ENCODE data around the gene TMEM220. TPM values are rescaled to one million over a fixed set of nuclear protein-coding genes. Genes with fewer than 3 reads are reported as not detected.

Gene TMEM220
- total RNA-seq, 1 experiment from 2014 or later, result 4.0 TPM

DNA sequence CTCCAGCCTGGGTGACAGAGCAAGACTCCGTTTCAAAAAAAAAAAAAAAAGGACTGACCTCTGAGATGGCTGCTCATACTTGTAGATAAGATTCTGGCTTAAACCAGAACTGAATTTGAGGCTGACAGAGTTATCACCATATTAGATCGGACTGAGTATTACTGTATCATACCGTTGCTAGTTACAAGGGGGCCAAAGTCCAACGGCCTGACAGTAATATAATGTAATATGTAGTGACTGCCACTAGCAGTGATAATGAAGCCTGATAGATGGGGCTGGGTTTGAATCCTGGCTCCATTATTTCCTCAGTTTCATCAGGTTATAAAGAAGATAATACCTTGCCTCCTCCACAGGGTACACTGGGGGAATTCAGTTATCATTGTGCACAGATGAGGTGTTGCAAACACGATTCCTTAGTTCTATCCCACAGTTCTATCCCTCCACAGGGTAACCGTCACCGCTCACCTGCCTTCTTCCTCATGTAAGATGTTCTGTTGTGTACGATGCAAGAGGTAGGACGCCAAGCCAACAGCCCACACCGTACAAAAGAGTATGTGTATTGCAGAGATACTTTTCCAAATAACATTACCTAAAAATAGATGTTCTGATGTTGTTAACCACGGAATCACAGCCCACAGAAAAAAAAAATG lies 5.2 kb downstream of the TMEM220 start:
- CTCF ChIA-PET, result no interaction called here
- DNase-seq (ENCODE audit: low spot score) (no peak), ATAC-seq (no peak)
- H3K36me3 Mint-ChIP-seq, result peaks cover 2% of the 10 kb centered on the region; the same call in 1 of the 2 replicates
- TF ChIP-seq ELF4 (CRISPR knock-in tag; IDR thresholded peaks at IDR 0.05; ENCODE audit: low read depth) (no peak), ZNF317 (CRISPR knock-in tag; IDR thresholded peaks at IDR 0.05; ENCODE audit: borderline replicate concordance, low read depth) (no peak), ZNF138 (CRISPR knock-in tag; conservative IDR thresholded peaks at IDR 0.05) (no peak), ZNF671 (CRISPR knock-in tag; IDR thresholded peaks at IDR 0.05) (no peak), PRRX2 (CRISPR knock-in tag; IDR thresholded peaks at IDR 0.05) (no peak), CBFB (CRISPR knock-in tag; IDR thresholded peaks at IDR 0.05; ENCODE audit: low read depth) (no peak), ZNF423 (CRISPR knock-in tag; IDR thresholded peaks at IDR 0.05) (no peak), CREM (CRISPR knock-in tag; IDR thresholded peaks at IDR 0.05) (no peak), ATF1 (CRISPR knock-in tag; IDR thresholded peaks at IDR 0.05) (no peak), MYBL2 (CRISPR knock-in tag; IDR thresholded peaks at IDR 0.05) (no peak), NFYB (CRISPR knock-in tag; conservative IDR thresholded peaks at IDR 0.05; ENCODE audit: low read depth) (no peak), SMAD3 (CRISPR knock-in tag; IDR thresholded peaks at IDR 0.05; ENCODE audit: borderline replicate concordance) (no peak), EMX1 (CRISPR knock-in tag; IDR thresholded peaks at IDR 0.05) (no peak)
- TF ChIP-seq, protein P1, sequence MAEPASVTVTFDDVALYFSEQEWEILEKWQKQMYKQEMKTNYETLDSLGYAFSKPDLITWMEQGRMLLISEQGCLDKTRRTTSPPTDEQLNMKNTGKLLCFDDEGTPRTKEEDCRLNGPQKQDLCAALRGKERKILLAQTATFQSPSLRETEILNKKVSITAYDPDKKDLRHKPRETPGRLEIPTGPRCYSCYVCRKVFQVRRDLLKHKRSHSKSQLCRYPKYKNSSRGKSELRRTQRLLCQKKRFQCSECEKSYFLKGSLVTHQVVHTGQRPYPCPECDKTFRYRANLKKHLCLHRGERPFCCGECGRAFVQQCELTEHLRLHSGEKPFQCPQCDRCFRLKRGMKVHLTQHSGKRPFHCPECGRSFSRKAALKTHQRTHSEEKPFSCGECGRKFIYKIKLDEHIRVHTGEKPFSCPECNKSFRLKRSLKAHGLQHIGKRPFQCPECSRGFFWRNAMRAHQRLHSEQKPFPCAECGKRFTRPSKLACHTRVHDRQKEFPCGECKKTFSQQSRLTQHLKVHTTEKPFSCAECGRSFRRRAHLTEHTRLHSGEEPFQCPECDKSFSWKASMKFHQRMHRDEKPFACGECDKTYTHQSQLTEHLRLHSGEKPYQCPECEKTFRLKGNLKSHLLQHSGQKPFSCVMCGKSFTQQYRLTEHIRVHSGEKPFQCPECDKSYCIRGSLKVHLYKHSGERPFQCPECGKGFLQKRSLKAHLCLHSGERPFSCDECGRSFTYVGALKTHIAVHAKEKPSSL (CRISPR knock-in tag; conservative IDR thresholded peaks at IDR 0.05), result no peak
- TF ChIP-seq, protein P2, sequence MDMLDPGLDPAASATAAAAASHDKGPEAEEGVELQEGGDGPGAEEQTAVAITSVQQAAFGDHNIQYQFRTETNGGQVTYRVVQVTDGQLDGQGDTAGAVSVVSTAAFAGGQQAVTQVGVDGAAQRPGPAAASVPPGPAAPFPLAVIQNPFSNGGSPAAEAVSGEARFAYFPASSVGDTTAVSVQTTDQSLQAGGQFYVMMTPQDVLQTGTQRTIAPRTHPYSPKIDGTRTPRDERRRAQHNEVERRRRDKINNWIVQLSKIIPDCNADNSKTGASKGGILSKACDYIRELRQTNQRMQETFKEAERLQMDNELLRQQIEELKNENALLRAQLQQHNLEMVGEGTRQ (CRISPR knock-in tag; IDR thresholded peaks at IDR 0.05), result no peak
- TF ChIP-seq, protein P3, sequence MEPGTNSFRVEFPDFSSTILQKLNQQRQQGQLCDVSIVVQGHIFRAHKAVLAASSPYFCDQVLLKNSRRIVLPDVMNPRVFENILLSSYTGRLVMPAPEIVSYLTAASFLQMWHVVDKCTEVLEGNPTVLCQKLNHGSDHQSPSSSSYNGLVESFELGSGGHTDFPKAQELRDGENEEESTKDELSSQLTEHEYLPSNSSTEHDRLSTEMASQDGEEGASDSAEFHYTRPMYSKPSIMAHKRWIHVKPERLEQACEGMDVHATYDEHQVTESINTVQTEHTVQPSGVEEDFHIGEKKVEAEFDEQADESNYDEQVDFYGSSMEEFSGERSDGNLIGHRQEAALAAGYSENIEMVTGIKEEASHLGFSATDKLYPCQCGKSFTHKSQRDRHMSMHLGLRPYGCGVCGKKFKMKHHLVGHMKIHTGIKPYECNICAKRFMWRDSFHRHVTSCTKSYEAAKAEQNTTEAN (CRISPR knock-in tag; IDR thresholded peaks at IDR 0.05), result no peak
- TF ChIP-seq, protein P4, sequence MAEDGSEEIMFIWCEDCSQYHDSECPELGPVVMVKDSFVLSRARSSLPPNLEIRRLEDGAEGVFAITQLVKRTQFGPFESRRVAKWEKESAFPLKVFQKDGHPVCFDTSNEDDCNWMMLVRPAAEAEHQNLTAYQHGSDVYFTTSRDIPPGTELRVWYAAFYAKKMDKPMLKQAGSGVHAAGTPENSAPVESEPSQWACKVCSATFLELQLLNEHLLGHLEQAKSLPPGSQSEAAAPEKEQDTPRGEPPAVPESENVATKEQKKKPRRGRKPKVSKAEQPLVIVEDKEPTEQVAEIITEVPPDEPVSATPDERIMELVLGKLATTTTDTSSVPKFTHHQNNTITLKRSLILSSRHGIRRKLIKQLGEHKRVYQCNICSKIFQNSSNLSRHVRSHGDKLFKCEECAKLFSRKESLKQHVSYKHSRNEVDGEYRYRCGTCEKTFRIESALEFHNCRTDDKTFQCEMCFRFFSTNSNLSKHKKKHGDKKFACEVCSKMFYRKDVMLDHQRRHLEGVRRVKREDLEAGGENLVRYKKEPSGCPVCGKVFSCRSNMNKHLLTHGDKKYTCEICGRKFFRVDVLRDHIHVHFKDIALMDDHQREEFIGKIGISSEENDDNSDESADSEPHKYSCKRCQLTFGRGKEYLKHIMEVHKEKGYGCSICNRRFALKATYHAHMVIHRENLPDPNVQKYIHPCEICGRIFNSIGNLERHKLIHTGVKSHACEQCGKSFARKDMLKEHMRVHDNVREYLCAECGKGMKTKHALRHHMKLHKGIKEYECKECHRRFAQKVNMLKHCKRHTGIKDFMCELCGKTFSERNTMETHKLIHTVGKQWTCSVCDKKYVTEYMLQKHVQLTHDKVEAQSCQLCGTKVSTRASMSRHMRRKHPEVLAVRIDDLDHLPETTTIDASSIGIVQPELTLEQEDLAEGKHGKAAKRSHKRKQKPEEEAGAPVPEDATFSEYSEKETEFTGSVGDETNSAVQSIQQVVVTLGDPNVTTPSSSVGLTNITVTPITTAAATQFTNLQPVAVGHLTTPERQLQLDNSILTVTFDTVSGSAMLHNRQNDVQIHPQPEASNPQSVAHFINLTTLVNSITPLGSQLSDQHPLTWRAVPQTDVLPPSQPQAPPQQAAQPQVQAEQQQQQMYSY (CRISPR knock-in tag; IDR thresholded peaks at IDR 0.05), result no peak
- TF ChIP-seq, protein P5, sequence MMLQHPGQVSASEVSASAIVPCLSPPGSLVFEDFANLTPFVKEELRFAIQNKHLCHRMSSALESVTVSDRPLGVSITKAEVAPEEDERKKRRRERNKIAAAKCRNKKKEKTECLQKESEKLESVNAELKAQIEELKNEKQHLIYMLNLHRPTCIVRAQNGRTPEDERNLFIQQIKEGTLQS (CRISPR knock-in tag; conservative IDR thresholded peaks at IDR 0.05), result no peak
- TF ChIP-seq, protein P6, sequence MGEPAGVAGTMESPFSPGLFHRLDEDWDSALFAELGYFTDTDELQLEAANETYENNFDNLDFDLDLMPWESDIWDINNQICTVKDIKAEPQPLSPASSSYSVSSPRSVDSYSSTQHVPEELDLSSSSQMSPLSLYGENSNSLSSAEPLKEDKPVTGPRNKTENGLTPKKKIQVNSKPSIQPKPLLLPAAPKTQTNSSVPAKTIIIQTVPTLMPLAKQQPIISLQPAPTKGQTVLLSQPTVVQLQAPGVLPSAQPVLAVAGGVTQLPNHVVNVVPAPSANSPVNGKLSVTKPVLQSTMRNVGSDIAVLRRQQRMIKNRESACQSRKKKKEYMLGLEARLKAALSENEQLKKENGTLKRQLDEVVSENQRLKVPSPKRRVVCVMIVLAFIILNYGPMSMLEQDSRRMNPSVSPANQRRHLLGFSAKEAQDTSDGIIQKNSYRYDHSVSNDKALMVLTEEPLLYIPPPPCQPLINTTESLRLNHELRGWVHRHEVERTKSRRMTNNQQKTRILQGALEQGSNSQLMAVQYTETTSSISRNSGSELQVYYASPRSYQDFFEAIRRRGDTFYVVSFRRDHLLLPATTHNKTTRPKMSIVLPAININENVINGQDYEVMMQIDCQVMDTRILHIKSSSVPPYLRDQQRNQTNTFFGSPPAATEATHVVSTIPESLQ (CRISPR knock-in tag; IDR thresholded peaks at IDR 0.05), result no peak
- TF ChIP-seq, protein P7, sequence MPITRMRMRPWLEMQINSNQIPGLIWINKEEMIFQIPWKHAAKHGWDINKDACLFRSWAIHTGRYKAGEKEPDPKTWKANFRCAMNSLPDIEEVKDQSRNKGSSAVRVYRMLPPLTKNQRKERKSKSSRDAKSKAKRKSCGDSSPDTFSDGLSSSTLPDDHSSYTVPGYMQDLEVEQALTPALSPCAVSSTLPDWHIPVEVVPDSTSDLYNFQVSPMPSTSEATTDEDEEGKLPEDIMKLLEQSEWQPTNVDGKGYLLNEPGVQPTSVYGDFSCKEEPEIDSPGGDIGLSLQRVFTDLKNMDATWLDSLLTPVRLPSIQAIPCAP (CRISPR knock-in tag; IDR thresholded peaks at IDR 0.05), result no peak
- H3K27me3 Mint-ChIP-seq (ENCODE audit: low read depth), result no peaks in the 10 kb centered on the region
- H3K4me1 Mint-ChIP-seq, result no peaks in the 10 kb centered on the region
- no peaks in the 10 kb centered on the region for H3K9me3 Mint-ChIP-seq
- H3K4me3 Mint-ChIP-seq, result no peak overlapping the region
- H3K27ac Mint-ChIP-seq, result no peak overlapping the region
- POLR2A ChIA-PET, result no interaction called here
